Measurements from ENCODE around the gene KLHL18. TPM values are rescaled to one million over a fixed set of nuclear protein-coding genes. Genes with fewer than 3 reads are reported as not detected.

The KLHL18 gene
- total RNA-seq, 2 experiments from 2014 or later: 13.1 to 28.6 TPM

DNA sequence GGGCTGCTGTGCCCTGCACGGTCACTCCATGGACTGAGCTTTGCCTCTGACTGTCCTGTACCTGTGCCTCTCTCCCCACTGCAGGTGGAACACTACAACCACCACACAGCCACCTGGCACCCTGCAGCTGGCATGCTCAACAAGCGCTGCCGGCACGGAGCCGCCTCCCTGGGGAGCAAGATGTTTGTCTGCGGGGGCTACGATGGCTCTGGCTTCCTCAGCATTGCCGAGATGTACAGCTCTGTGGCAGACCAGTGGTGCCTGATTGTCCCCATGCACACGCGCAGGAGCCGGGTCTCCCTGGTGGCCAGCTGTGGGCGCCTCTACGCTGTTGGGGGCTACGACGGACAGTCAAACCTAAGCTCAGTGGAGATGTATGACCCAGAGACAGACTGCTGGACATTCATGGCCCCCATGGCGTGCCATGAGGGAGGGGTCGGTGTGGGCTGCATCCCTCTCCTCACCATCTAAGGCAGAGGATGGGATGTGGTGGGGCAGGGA lies 60.8 kb downstream of the KLHL18 start:
- ChIA-PET POLR2A (interaction anchor here (0.5 to 0.6 kb wide), 2 partner anchors 138 to 657 kb away, joined by 4 to 5 read pairs; no protein-coding TSS in a partner anchor), CTCF (ENCODE audit: unreplicated experiment) (no interaction called here)
- no peak for TF ChIP-seq EZH2phosphoT487 (IDR thresholded peaks at IDR 0.05; ENCODE audit: borderline replicate concordance, low read depth, low read length)
- TF ChIP-seq, protein P1, sequence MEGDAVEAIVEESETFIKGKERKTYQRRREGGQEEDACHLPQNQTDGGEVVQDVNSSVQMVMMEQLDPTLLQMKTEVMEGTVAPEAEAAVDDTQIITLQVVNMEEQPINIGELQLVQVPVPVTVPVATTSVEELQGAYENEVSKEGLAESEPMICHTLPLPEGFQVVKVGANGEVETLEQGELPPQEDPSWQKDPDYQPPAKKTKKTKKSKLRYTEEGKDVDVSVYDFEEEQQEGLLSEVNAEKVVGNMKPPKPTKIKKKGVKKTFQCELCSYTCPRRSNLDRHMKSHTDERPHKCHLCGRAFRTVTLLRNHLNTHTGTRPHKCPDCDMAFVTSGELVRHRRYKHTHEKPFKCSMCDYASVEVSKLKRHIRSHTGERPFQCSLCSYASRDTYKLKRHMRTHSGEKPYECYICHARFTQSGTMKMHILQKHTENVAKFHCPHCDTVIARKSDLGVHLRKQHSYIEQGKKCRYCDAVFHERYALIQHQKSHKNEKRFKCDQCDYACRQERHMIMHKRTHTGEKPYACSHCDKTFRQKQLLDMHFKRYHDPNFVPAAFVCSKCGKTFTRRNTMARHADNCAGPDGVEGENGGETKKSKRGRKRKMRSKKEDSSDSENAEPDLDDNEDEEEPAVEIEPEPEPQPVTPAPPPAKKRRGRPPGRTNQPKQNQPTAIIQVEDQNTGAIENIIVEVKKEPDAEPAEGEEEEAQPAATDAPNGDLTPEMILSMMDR (conservative IDR thresholded peaks at IDR 0.05; ENCODE audit: low read length): no peak
- H2AFZ ChIP-seq (ENCODE audit: low read length): no peak overlapping the region
- no peak for DNase-seq (ENCODE audit: low spot score)
- no peaks in the 10 kb centered on the region for H3K79me2 ChIP-seq (ENCODE audit: insufficient read depth, low read depth, low read length)
- H3K9me3 ChIP-seq (ENCODE audit: low read length): no peaks in the 10 kb centered on the region
- intact Hi-C loops (cut with micrococcal nuclease; ENCODE audit: unreplicated experiment): no loop called here
- H3K4me3 ChIP-seq (ENCODE audit: low read depth, low read length, poor library complexity, severe bottlenecking): no peak overlapping the region
- no peaks in the 10 kb centered on the region for H4K20me1 ChIP-seq (ENCODE audit: insufficient read depth, low read length)
- peaks cover 71% of the 10 kb centered on the region for H3K36me3 ChIP-seq (ENCODE audit: insufficient read depth, low read length)
- no TSS peak for BruUV-seq (replicated peaks)
- no peak overlapping the region for H3K4me2 ChIP-seq (ENCODE audit: low read length)
- H3K4me1 ChIP-seq (ENCODE audit: insufficient read depth, low read length, poor library complexity, severe bottlenecking): peaks cover 21% of the 10 kb centered on the region
- no peak overlapping the region for H3K27ac ChIP-seq (ENCODE audit: low read depth, low read length, poor library complexity, severe bottlenecking)
- H3K9me2 ChIP-seq (ENCODE audit: insufficient read depth, low read length): no peaks in the 10 kb centered on the region

DNA sequence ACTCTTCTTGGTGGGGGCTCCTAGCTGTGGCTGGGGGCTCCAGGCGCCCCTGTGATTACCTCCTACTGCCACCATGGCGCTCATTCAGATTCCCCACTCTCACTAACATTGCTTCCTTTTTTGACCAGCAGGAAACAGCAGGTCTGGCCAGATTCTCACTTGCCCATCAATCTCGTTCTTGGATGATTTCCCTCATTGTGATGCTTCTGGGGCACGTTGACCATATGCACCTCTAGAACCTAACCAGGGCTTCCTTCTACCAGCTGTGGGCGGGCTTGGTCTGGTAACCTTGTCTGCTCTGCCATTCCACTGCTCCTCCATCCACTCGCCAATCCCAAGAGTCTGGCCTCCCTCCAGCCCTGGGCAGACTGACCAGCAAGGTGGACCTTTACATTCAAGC lies 62.2 kb downstream of the KLHL18 start:
- no peak overlapping the region for H3K27ac ChIP-seq (ENCODE audit: low read depth, low read length, poor library complexity, severe bottlenecking)
- H3K9me3 ChIP-seq (ENCODE audit: low read length): no peaks in the 10 kb centered on the region
- no peak overlapping the region for H3K4me3 ChIP-seq (ENCODE audit: low read depth, low read length, poor library complexity, severe bottlenecking)
- peaks cover 57% of the 10 kb centered on the region for H3K36me3 ChIP-seq (ENCODE audit: insufficient read depth, low read length)
- H2AFZ ChIP-seq (ENCODE audit: low read length): no peak overlapping the region
- BruUV-seq (replicated peaks): no TSS peak
- peaks cover 21% of the 10 kb centered on the region for H3K4me1 ChIP-seq (ENCODE audit: insufficient read depth, low read length, poor library complexity, severe bottlenecking)
- no peaks in the 10 kb centered on the region for H3K79me2 ChIP-seq (ENCODE audit: insufficient read depth, low read depth, low read length)
- TF ChIP-seq EZH2phosphoT487 (IDR thresholded peaks at IDR 0.05; ENCODE audit: borderline replicate concordance, low read depth, low read length): no peak
- TF ChIP-seq, protein P1 (conservative IDR thresholded peaks at IDR 0.05; ENCODE audit: low read length): no peak
- H3K4me2 ChIP-seq (ENCODE audit: low read length): no peak overlapping the region
- no peak for DNase-seq (ENCODE audit: low spot score)
- intact Hi-C loops (cut with micrococcal nuclease; ENCODE audit: unreplicated experiment): no loop called here
- no peaks in the 10 kb centered on the region for H4K20me1 ChIP-seq (ENCODE audit: insufficient read depth, low read length)
- CTCF ChIA-PET (ENCODE audit: unreplicated experiment): no interaction called here
- no peaks in the 10 kb centered on the region for H3K9me2 ChIP-seq (ENCODE audit: insufficient read depth, low read length)
- POLR2A ChIA-PET: interaction anchor here (0.6 kb wide), 1 partner anchor 47 kb away, joined by 3 read pairs; no protein-coding TSS in a partner anchor

DNA sequence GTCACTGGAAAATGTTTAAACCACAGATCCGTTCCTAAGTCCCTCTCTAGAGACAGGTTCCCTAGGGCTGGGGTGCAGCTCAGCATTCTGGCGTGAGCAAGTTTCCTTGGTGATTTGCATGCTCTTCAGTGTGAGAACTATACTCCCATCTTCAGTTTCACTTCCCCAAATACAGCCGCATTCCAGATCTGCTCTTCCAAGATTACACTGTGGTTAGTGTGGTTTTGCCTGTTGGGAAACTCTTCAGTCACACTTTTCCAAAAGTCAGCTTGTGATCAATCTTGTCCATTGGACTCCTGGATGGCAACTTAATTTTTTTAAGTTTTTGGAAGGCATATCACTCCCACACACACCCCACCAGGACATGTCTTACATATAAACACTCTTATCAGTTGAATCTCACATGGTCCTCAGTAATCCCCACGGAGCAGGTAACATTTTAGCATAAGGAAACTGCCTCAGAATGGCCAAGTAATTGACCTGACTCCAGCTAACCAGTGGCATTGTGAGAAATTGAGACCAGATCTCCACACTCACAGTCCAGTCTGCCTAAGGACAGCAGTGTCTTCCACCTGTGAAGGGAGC lies 64.6 kb downstream of the KLHL18 start:
- H3K4me2 ChIP-seq (ENCODE audit: low read length): peak overlapping the region; percentile 69
- DNase-seq (ENCODE audit: low spot score): peak; percentile 71
- peaks cover 42% of the 10 kb centered on the region for H3K36me3 ChIP-seq (ENCODE audit: insufficient read depth, low read length)
- ChIA-PET CTCF (ENCODE audit: unreplicated experiment) (no interaction called here), POLR2A (no interaction called here)
- H2AFZ ChIP-seq (ENCODE audit: low read length): no peak overlapping the region
- intact Hi-C loops (cut with micrococcal nuclease; ENCODE audit: unreplicated experiment): no loop called here
- no peaks in the 10 kb centered on the region for H4K20me1 ChIP-seq (ENCODE audit: insufficient read depth, low read length)
- no peaks in the 10 kb centered on the region for H3K79me2 ChIP-seq (ENCODE audit: insufficient read depth, low read depth, low read length)
- peaks cover 21% of the 10 kb centered on the region for H3K4me1 ChIP-seq (ENCODE audit: insufficient read depth, low read length, poor library complexity, severe bottlenecking)
- H3K9me2 ChIP-seq (ENCODE audit: insufficient read depth, low read length): no peaks in the 10 kb centered on the region
- no peak overlapping the region for H3K27ac ChIP-seq (ENCODE audit: low read depth, low read length, poor library complexity, severe bottlenecking)
- no peak for TF ChIP-seq EZH2phosphoT487 (IDR thresholded peaks at IDR 0.05; ENCODE audit: borderline replicate concordance, low read depth, low read length)
- TF ChIP-seq, protein P1 (conservative IDR thresholded peaks at IDR 0.05; ENCODE audit: low read length): no peak
- H3K9me3 ChIP-seq (ENCODE audit: low read length): no peaks in the 10 kb centered on the region
- no TSS peak for BruUV-seq (replicated peaks)
- H3K4me3 ChIP-seq (ENCODE audit: low read depth, low read length, poor library complexity, severe bottlenecking): peak overlapping the region; percentile 4

All from OCI-LY7 (cell line).